GM18511 (cell line): ENCODE data around the gene CCNQ.

ENCODE experiments used
- ATAC-seq: cut with Tn5 transposase; IDR thresholded peaks from one replicate; pipeline ENCODE4 v1.9.1; 2021; ENCODE audit warnings: mild to moderate bottlenecking, moderate library complexity; ENCODE audit not compliant: unreplicated experiment

CCNQ gene

GRCh38 chrX:153598541-153599191 is at the start of gene CCNQ:
CCNQ (minus strand) TSS chrX:153599139; CDS start chrX:153599073, 66 bp downstream.
- peak; percentile 57 for ATAC-seq

DNA sequence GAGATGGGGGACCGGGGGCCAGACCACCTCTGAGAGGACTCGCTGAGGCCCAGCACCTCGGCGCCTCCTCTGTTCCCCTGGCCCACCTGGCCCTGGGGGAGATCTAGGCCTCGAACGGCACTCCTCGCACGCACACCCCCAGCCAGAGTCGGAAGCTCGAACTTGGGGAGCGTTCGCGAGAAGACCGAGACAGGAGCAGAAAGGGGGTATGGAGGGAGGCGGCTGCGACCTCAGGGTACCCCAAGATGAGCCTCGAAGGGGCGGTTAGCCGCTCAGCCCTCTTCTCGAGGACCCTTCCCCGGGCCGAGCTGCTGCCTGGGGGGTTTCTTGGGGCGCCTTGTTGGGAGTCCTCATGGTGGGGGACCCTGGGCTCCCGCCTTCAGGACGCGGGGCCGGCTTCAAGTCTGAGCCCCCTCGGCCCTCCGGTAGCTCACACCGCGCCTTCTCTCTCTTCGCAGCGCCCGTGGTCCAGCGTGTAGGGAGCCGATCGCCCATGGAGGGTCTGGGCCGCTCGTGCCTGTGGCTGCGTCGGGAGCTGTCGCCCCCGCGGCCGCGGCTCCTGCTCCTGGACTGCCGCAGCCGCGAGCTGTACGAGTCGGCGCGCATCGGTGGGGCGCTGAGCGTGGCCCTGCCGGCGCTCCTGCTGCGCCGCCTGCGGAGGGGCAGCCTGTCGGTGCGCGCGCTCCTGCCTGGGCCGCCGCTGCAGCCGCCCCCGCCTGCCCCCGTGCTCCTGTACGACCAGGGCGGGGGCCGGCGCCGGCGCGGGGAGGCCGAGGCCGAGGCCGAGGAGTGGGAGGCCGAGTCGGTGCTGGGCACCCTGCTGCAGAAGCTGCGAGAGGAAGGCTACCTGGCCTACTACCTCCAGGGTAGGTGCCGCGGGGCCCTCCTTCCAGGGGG is 48.8 kb upstream of the CCNQ start:
- ATAC-seq = no peak

DNA sequence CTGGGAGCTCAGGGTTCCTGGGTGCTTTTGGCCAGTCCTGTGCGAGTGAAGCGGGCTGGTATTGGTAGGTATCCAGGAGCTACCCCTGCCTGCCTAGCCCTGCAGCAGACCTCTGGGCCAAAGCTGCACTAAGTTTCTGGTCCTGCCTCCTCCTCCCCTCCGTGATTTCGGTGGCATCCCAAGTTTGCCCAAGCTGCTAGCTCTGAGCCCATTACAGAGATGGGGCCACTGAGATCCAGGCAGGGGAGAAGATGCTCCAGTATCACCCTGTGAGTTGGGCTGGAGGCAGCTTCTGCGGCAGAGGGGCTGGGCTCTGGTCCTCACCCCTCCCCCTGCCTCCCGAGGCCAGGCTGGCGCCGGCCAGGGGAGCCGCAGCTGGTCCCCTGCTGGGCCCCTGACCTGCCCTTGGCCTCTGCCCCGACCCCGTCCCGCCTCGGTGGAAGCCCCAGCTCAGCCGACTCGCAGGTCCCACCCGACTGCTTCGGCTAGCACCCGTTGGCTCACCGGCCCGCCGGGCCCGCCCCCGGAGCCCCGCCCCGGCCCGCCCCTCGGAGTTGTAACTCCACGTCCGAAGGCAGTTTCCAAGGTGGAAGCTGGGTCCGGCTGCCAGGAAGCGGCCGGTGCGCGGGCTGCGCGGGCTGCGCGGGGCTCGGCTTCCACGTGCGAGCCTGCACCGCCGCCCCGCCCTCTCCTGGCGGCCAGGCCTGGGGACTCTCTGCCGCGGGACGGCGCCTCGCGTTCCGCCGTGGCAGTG is 47.9 kb upstream of the CCNQ start, which contains the start of gene DUSP9:
DUSP9 (plus strand) TSS at position 584 of the 754 bp plus-strand sequence. CDS start 751 bp downstream, outside the sequence.
- no peak for ATAC-seq

- ATAC-seq = no peak
Measured at GRCh38 chrX:153645921-153646488, 47.1 kb upstream of the CCNQ start.

GRCh38 chrX:153645151-153645550 is 46.2 kb upstream of the CCNQ start:
- ATAC-seq = no peak

- no peak for ATAC-seq
Measured at GRCh38 chrX:153644356-153645125, 45.6 kb upstream of the CCNQ start.

DNA sequence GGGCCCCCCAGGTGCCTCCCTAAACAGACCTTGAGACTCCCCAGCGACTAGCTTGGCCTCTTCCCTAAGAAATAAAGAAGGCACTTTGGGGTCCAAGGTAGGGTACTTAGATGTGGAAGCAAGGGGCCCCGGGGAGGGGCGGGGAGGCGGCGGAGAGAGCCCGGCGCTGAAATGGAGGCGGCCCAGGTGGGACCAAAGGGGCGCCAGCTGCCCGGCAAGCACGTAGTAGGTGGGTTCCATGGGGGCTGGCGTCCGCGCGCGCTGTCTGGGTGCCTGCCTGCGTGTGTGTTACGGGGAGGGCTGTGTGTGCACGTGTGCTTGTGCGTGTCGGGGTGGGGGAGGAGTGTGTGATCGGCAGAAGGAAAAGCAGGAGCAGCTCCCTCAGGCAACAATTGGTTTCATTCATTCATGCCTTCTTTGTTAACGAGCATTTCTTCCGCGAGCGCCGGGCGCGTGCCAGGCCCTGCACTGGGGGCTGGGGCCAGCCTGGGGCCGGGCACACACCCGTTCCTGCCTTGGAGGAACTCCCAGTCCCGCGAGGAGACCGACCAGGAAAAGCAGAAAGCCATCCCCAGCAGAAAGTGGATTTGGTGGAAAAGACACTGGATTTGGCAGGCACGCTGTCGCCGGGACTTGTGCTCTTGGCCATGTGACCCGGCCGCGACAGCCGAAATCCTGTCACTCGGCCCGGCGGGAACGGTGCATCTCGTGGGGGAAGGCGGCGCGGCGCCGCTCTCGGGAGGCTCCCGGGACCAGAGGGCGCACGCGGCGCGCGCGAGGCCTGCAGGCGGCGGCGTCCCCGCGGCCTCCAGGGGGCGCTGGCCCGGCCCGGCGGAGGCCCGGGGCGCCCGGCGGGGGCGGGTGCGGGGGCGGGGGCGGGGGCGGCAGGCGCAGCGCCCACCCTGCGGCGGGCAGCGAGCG is 44.8 kb upstream of the CCNQ start:
- no peak for ATAC-seq

DNA sequence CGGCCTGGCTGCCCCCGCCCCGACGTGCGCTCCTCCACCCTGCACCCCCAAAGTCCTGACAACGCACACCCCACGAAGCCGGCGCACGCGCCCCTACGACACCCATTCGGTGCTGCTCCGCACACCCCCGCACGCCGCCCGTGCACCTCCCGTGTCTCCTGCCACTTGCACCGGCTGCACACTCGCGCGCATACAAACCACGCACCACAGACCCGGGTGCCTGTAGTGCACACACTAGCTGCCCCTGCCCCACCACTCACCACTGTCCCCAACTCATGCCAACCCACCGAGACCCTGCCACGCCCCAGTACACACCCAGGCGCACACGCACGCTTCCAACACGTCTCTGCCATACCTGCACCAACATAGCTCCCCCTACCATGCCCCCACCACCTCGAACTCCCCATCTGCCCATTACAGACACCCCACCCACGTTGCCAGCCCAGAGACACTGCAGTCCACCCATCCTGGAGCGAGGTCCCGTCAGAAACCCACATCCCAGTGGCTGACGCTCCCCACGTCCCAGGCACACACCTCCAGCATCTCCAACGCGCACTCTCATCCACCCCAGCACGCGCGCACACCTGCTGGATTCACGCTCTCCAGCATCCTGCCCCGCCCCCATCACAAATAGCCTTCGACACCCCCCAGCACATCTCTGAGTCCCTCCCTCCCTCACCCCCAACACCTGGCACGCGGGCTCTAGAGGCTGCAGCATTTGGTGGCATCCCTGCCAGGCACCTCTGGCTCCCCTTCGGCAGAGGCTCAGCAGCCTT is 43.9 kb upstream of the CCNQ start:
- ATAC-seq = no peak

- no peak for ATAC-seq
Measured at GRCh38 chrX:153642051-153642654, 43.2 kb upstream of the CCNQ start.

DNA sequence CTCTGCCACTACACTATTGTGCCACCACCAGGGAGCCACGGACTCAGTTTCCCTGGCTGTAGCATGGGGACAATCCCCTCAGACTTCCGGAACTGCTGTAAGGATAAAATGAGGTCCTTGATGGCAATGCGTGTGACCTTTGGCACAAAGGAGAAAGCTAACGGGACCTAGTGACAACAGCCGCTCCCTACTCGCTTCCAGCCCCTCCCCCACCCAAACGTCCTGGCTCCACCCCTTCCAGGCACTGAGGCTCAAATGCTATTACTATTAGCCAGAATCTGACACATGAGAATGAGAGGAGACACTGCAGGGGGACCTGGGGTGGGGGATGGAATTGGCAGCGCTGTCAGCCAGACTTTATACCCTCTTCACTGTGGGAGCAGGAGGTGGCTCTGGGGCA is 42.7 kb upstream of the CCNQ start:
- ATAC-seq = no peak

DNA sequence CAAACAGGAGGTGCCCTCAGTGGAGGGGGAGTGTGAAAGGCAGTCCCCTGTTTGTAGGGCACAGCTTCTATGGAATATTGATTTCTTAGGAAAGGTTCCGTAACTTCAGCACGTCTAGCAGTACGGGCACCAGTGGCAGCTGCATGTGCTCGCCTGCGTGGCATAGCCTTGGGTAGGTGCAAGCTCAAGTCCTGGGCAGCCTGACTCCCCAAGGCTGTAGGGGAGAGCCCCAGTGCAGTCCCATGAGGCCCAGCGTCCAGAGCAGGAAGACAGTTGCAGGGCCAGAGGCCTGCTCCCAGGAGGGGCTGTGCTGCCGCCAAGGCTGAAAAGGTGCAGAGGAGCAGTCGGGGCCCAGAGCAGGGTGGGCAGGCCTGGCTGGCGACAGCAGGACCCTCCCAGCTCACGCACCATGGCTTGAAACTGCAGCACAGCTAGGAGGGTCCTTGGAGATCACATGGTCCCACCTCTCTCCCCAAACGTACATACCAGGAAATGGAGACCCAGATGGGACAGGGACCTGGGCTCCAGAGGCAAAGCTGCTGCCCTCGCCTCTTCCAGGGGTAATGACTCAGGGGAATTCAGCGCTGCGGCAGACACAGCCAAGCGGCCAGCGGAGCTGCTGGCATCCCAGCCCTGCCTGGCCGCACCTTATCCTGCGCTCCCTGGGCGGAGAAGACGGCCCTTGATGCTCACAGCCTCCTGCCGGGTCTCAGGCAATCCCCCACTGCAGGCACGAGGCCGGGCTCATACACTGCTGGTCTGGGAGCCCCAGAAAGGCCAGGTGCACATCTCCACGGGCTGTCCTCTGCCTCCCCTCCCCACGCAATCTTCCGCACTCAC is 42.0 kb upstream of the CCNQ start:
- ATAC-seq = no peak

- ATAC-seq = no peak
Measured at GRCh38 chrX:153640045-153640686, 41.2 kb upstream of the CCNQ start.

DNA sequence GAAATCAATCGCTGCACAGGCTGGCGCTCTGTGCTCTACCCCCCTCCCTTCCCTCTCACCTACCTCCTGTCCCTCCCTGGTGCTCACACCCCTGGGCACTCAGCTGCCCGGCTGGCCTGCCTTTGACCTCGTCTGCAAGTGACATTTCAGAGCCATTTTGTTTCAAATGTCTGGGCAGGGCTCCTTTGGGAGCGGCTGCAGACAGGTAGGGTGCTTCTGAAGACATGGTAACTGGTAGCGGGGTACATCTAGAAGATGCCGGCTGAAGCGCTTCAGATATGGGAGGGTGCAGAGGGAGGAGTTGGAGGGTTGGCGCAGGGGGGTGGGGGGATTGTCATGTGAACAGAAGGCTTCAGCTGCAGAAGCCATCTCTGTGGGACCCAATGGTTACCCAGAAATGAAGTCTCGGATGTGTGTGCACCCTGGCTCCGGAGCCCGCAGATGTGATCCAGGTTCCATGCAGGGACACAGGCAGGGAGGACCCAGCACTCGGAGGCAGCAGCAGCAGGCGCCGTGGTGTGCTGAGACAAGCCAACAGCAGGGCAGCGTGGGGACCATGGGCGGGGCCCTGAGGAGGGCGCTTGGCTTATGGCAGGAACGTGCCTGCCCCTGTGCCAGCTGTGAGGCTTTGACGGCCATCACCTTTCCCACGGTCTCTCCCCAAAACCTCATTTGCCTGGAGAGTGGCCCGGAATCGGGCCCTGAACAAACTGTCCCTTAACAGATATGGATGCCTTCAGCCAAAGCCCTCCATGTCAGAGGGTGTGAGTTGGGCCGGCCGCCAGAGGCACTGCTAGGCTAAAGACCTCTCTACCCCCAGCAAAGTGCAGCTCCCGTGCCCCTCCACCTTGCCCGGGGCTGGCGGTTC is 40.5 kb upstream of the CCNQ start:
- ATAC-seq = no peak

DNA sequence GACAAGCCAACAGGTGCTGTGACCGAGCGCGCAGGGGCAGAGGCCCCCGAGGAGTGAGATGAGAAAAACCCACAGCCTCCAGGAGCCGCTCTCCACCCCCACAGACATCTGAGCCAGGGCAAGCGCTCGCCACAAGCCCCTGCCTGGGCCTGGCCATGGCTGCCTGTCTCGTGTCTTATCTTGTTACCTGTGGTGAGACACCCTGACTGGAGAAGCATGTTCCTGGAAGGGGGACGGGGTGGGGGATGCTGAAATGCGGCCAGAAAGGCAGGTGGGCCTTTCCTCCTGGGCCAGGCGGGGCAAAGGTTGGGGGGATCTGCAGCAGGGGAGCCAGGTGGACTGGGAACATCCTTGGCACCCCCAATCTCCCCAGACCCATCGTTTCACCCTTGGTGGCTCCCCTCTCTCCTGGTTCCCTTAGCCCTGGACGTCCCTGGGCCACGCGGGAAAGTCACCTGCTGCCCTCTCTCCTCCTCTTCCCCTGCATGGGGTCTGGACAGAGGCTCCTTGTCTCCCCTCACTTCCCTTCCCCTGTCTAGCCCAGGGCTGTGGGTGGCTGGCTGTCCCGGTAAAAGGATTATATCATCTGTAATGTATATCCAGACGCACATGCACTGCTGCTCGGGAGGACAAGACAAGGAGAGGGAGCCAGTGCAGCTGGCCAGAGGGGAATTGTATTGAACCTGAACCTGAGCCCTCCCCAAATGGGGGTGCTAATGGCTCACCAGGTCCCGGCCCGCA is 39.7 kb upstream of the CCNQ start:
- ATAC-seq = no peak

- no peak for ATAC-seq
Measured at GRCh38 chrX:153638041-153638371, 39.1 kb upstream of the CCNQ start.
